Hepatocyte (in vitro differentiated cells): ENCODE measurements around the gene KIRREL3.

Source experiments
- EZH2 ChIP-seq: fragments of 200-600 bp; sonication (generic); IDR thresholded peaks from 2 replicates; pipeline ENCODE4 v1.6.1; 2016; ENCODE audit warnings: antibody characterized with exemption, mild to moderate bottlenecking, borderline replicate concordance
- EZH2phosphoT487 ChIP-seq: fragments of 200-600 bp; sonication (generic); IDR thresholded peaks from one replicate; pipeline ENCODE4 v1.6.1; 2018; ENCODE audit warnings: antibody characterized with exemption, mild to moderate bottlenecking, low read depth, moderate library complexity; ENCODE audit not compliant: unreplicated experiment, severe bottlenecking
- TF ChIP-seq, protein P1 (sequence below): fragments of 200-600 bp; sonication (generic); IDR thresholded peaks from 2 replicates; pipeline ENCODE4 v1.5.1; 2016; ENCODE audit warnings: antibody characterized with exemption, mild to moderate bottlenecking; ENCODE audit not compliant: poor library complexity

DNA sequence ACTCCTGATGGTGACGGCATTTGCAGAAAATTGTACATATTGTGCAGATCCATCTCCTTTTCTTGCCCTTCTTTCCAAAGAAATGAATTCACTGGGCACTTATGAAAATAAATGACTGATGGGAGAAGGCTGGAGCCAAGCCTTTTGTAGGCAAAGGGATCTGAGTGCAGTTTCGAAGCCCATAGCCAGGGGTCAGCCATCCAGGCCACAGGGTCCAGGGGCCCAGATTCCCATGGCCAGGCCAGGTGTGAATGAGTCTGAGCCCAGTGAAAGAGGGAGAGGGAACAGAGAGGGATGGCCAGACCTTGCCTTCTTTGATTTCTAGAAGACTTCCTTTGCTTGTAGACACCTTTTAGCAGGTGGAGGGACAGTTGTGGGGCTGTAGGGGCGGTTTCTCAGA is 209.1 kb downstream of the KIRREL3 start:
- TF ChIP-seq EZH2phosphoT487 (no peak), EZH2 (no peak)
- TF ChIP-seq, protein P1, sequence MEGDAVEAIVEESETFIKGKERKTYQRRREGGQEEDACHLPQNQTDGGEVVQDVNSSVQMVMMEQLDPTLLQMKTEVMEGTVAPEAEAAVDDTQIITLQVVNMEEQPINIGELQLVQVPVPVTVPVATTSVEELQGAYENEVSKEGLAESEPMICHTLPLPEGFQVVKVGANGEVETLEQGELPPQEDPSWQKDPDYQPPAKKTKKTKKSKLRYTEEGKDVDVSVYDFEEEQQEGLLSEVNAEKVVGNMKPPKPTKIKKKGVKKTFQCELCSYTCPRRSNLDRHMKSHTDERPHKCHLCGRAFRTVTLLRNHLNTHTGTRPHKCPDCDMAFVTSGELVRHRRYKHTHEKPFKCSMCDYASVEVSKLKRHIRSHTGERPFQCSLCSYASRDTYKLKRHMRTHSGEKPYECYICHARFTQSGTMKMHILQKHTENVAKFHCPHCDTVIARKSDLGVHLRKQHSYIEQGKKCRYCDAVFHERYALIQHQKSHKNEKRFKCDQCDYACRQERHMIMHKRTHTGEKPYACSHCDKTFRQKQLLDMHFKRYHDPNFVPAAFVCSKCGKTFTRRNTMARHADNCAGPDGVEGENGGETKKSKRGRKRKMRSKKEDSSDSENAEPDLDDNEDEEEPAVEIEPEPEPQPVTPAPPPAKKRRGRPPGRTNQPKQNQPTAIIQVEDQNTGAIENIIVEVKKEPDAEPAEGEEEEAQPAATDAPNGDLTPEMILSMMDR: no peak
